ENCODE measurements around the gene GTPBP6.
"Not testable (repeated sequence)": the region's sequence is repeated elsewhere in the genome, so short reads cannot be mapped to it uniquely, and the experiment has no call there.

The GTPBP6 gene

GRCh38 chrX:292900-293897 is 25.4 kb downstream of the GTPBP6 start:
- no peak for DNase-seq (ENCODE audit: low read depth, low spot score)

GRCh38 chrX:291411-291901 is 27.1 kb downstream of the GTPBP6 start:
- DNase-seq (ENCODE audit: low read depth, low spot score) = no peak

- no peak for DNase-seq (ENCODE audit: low read depth, low spot score)
Measured at GRCh38 chrX:290476-291166, 28.0 kb downstream of the GTPBP6 start.

- DNase-seq (ENCODE audit: low read depth, low spot score) = no peak
Measured at GRCh38 chrX:288561-288991, 30.0 kb downstream of the GTPBP6 start.

GRCh38 chrX:287670-288069 is 30.9 kb downstream of the GTPBP6 start:
- no peak for DNase-seq (ENCODE audit: low read depth, low spot score)

GRCh38 chrX:285076-285677 is 33.4 kb downstream of the GTPBP6 start:
- no peak for DNase-seq (ENCODE audit: low read depth, low spot score)

GRCh38 chrX:283115-283845 is 35.3 kb downstream of the GTPBP6 start:
- no peak for DNase-seq (ENCODE audit: low read depth, low spot score)

- DNase-seq (ENCODE audit: low read depth, low spot score) = not testable (repeated sequence)
Measured at GRCh38 chrX:282000-282681, 36.5 kb downstream of the GTPBP6 start.

GRCh38 chrX:281166-281999 is 37.2 kb downstream of the GTPBP6 start, which contains the start of gene PLCXD1:
PLCXD1 (plus strand) TSS chrX:281381; CDS start chrX:284188, 2,807 bp downstream.
- no peak for DNase-seq (ENCODE audit: low read depth, low spot score)

GRCh38 chrX:280722-281121 is 37.9 kb downstream of the GTPBP6 start:
- not testable (repeated sequence) for DNase-seq (ENCODE audit: low read depth, low spot score)

GRCh38 chrX:279757-280604 is 38.6 kb downstream of the GTPBP6 start:
- DNase-seq (ENCODE audit: low read depth, low spot score) = not testable (repeated sequence)

GRCh38 chrX:276581-277201 is 41.9 kb downstream of the GTPBP6 start:
- no peak for DNase-seq (ENCODE audit: low read depth, low spot score)

GRCh38 chrX:275967-276580 is 42.5 kb downstream of the GTPBP6 start:
- no peak for DNase-seq (ENCODE audit: low read depth, low spot score)

GRCh38 chrX:275476-275966 is 43.1 kb downstream of the GTPBP6 start:
- DNase-seq (ENCODE audit: low read depth, low spot score) = no peak

GRCh38 chrX:274904-275475 is 43.6 kb downstream of the GTPBP6 start:
- no peak for DNase-seq (ENCODE audit: low read depth, low spot score)

- no peak for DNase-seq (ENCODE audit: low read depth, low spot score)
Measured at GRCh38 chrX:270848-271367, 47.7 kb downstream of the GTPBP6 start.

- DNase-seq (ENCODE audit: low read depth, low spot score) = no peak
Measured at GRCh38 chrX:267771-268261, 50.8 kb downstream of the GTPBP6 start.

Measured in iPS DF 19.7 (cell line).